Heart left ventricle (tissue), 13 donors: ENCODE results near the gene CHCHD6.

Source experiments
- CTCF ChIP-seq, 12 donors: fragments of 200-600 bp; sonication (generic) in 4 of 12; IDR thresholded peaks; one replicate each; pipeline versions ENCODE4 v1.5.0 to v1.8.0; 2018 to 2022; ENCODE audit warnings: antibody characterized with exemption in 12 of 12, mild to moderate bottlenecking in 5 of 12
- POLR2A ChIP-seq, 2 donors: fragments of 450-650 bp; IDR thresholded peaks; one replicate each; pipeline ENCODE4 v1.6.1; 2017; ENCODE audit warnings: antibody characterized with exemption in 2 of 2, mild to moderate bottlenecking in 2 of 2, moderate library complexity in 2 of 2
- donor health status: ischemic (EF 13 %, LVEDD 7.1; RV severe dilation, severe dysfunction).
- donor health status: DM: no; HTN: yes; CAD: no.
- donor health status: DM: no; HTN: no; CAD: no.
- donor health status: ischemic (EF 25% LVEDD 6.9; RV normal size, moderate dysfunction).
- donor health status: ischemic (EF 25% LVEDD 5.7; RV mildly dilated, moderate dysfunction).
- donor health status: ischemic (EF 35%, LVEDD 5.7; RV mildly dilated, moderate dysfunction).
- donor health status: nonischemic (EF 11% LVEDD 7.7; RV severe dilation, severe dysfunction).
- donor health status: DM: yes; HTN: yes; CAD: no.
- donor health status: PGD.
- donor health status: ischemic (EF 29% LVEDD 5.4; RV normal size, mild dysfunction).
- donor health status: nonischemic (EF 23%, LVEDD 6.1; RV moderate dilation, normal function).

GRCh38 chr3:126951561-126951960, 247.5 kb downstream of the CHCHD6 start:
- TF ChIP-seq CTCF (IDR thresholded peaks at IDR 0.05), result no peak
- TF ChIP-seq POLR2A (IDR thresholded peaks at IDR 0.05), result no peak
